Ishikawa (cell line): ENCODE data around the gene SCN8A.

Experiments
- YY1 ChIP-seq: IDR thresholded peaks from 2 replicates; pipeline ENCODE4 v1.6.1; 2012; ENCODE audit warnings: low read depth
- TF ChIP-seq, protein P1 (sequence below): IDR thresholded peaks from 2 replicates; pipeline ENCODE4 v1.6.1; 2012; ENCODE audit warnings: low read depth, mild to moderate bottlenecking

GRCh38 chr12:51818566-51819300 is 227.7 kb downstream of the SCN8A start:
- TF ChIP-seq, protein P1, sequence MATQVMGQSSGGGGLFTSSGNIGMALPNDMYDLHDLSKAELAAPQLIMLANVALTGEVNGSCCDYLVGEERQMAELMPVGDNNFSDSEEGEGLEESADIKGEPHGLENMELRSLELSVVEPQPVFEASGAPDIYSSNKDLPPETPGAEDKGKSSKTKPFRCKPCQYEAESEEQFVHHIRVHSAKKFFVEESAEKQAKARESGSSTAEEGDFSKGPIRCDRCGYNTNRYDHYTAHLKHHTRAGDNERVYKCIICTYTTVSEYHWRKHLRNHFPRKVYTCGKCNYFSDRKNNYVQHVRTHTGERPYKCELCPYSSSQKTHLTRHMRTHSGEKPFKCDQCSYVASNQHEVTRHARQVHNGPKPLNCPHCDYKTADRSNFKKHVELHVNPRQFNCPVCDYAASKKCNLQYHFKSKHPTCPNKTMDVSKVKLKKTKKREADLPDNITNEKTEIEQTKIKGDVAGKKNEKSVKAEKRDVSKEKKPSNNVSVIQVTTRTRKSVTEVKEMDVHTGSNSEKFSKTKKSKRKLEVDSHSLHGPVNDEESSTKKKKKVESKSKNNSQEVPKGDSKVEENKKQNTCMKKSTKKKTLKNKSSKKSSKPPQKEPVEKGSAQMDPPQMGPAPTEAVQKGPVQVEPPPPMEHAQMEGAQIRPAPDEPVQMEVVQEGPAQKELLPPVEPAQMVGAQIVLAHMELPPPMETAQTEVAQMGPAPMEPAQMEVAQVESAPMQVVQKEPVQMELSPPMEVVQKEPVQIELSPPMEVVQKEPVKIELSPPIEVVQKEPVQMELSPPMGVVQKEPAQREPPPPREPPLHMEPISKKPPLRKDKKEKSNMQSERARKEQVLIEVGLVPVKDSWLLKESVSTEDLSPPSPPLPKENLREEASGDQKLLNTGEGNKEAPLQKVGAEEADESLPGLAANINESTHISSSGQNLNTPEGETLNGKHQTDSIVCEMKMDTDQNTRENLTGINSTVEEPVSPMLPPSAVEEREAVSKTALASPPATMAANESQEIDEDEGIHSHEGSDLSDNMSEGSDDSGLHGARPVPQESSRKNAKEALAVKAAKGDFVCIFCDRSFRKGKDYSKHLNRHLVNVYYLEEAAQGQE, result no peak
- no peak for TF ChIP-seq YY1
